ENCODE data around the gene MAP2K5.

MAP2K5 gene

GRCh38 chr15:67813104-67813634 lies 270.7 kb downstream of the MAP2K5 start:
- no peak for DNase-seq

GRCh38 chr15:67815036-67815592 lies 272.6 kb downstream of the MAP2K5 start:
- no peak for DNase-seq

- no peak for DNase-seq
Observed at GRCh38 chr15:67816668-67817067, 274.2 kb downstream of the MAP2K5 start.

- DNase-seq, result no peak
Observed at GRCh38 chr15:67818464-67818863, 276.0 kb downstream of the MAP2K5 start.

- no peak for DNase-seq
Observed at GRCh38 chr15:67819636-67820035, 277.1 kb downstream of the MAP2K5 start.

- no peak for DNase-seq
Observed at GRCh38 chr15:67820122-67820991, 277.9 kb downstream of the MAP2K5 start.

- no peak for DNase-seq
Observed at GRCh38 chr15:67820992-67821783, 278.7 kb downstream of the MAP2K5 start.

- no peak for DNase-seq
Observed at GRCh38 chr15:67821784-67822440, 279.4 kb downstream of the MAP2K5 start.

GRCh38 chr15:67822537-67823313 lies 280.2 kb downstream of the MAP2K5 start:
- no peak for DNase-seq

GRCh38 chr15:67823314-67824196 lies 281.1 kb downstream of the MAP2K5 start:
- no peak for DNase-seq

- no peak for DNase-seq
Observed at GRCh38 chr15:67824197-67824968, 281.9 kb downstream of the MAP2K5 start.

- DNase-seq, result no peak
Observed at GRCh38 chr15:67824976-67825880, 282.7 kb downstream of the MAP2K5 start, which contains the start of gene SKOR1. Gene SKOR1 (plus strand): TSS chr15:67825509. CDS start chr15:67825603, 94 bp downstream.

GRCh38 chr15:67825881-67826716 lies 283.6 kb downstream of the MAP2K5 start:
- no peak for DNase-seq

- DNase-seq, result no peak
Observed at GRCh38 chr15:67826717-67827561, 284.4 kb downstream of the MAP2K5 start.

GRCh38 chr15:67827562-67828277 lies 285.2 kb downstream of the MAP2K5 start:
- DNase-seq, result no peak

GRCh38 chr15:67828278-67828968 lies 285.9 kb downstream of the MAP2K5 start:
- no peak for DNase-seq
